Epidermal melanocyte (primary cell): ENCODE data around the gene TMEM168.

Experiments used
- DNase-seq: peaks from one replicate; pipeline ENCODE4 v3.0.0; 2011; ENCODE audit warnings: low spot score; ENCODE audit not compliant: insufficient read length

TMEM168 gene

DNA sequence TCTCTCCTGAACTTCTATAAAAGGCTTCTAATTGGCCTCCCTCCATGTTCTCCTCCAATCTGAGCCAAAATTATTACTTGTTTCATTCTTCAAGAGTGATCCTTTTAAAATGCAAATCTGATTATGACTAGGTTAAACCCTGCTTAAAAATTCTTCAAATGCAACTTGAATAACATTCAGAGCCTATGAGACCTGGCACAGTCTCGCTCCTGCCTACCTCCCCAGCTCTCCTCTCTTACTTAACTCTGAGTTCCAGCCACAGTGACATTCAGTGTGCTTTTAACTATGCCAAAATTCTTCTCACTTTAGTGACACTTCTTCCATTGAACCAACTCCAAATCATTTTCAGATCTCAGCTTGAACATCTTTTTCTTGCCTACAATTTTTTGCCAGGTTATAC is 68.8 kb downstream of the TMEM168 start:
- DNase-seq, result no peak

DNA sequence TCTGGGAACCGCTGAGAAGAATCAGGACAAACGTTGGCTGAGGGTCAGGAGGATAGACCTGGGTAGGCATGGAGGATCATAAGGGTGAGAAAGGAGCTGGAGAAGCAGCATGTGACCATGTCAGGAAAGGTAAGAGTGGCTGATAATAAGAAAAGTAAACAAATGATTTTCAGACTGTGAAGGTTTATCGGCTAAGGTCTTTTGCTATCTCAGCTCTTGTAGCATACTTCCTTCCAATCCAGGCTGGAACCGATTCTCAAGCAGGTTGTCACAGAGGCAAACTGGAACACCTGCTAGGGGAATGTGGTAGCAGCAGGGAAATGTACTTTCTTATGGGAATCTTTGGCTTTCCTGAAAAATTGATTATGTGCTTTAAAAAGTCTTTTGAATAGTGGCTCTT is 74.7 kb downstream of the TMEM168 start:
- no peak for DNase-seq

DNA sequence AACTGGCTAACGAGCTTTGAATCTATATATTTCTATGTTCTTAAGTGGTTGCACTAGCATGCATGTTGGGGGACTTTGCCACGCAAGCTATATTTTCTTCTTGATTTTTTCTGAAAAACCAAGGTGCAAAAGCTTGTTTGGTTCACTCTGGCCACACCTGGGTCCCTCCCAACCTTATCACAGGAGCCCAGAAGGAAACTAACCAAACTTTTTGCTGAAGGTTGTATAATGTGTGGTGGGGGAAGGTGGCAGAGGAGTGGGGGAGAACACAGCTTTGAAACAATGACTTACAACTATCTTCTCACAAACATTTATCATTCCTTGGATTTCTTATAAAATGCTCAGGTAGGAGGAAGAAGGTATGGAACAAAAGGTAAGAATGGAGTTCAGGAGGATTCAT is 75.3 kb downstream of the TMEM168 start:
- DNase-seq, result no peak
